ENCODE data around the gene SYT11.
"Not testable (repeated sequence)": the region's sequence is repeated elsewhere in the genome, so short reads cannot be mapped to it uniquely, and the experiment has no call there.

SYT11 gene

GRCh38 chr1:155925506-155925905, 66.1 kb downstream of the SYT11 start:
- DNase-seq (ENCODE audit: low read depth) = no peak
- TF ChIP-seq CTCF (conservative IDR thresholded peaks at IDR 0.05; ENCODE audit: control insufficient read depth, insufficient read depth, low read depth, low read length) = no peak
- H3K4me3 ChIP-seq (ENCODE audit: control insufficient read depth, low read depth, low read length) = no peak overlapping the region

GRCh38 chr1:155929057-155929456, 69.7 kb downstream of the SYT11 start:
- H3K4me3 ChIP-seq (ENCODE audit: control insufficient read depth, low read depth, low read length) = no peak overlapping the region
- DNase-seq (ENCODE audit: low read depth) = no peak
- no peak for TF ChIP-seq CTCF (conservative IDR thresholded peaks at IDR 0.05; ENCODE audit: control insufficient read depth, insufficient read depth, low read depth, low read length)

GRCh38 chr1:155930725-155931124, 71.4 kb downstream of the SYT11 start:
- not testable (repeated sequence) for DNase-seq (ENCODE audit: low read depth)
- H3K4me3 ChIP-seq (ENCODE audit: control insufficient read depth, low read depth, low read length) = peak overlapping the region; percentile 31

GRCh38 chr1:155931332-155932038, 72.1 kb downstream of the SYT11 start:
- no peak for TF ChIP-seq CTCF (conservative IDR thresholded peaks at IDR 0.05; ENCODE audit: control insufficient read depth, insufficient read depth, low read depth, low read length)
- peak overlapping the region; percentile 31 for H3K4me3 ChIP-seq (ENCODE audit: control insufficient read depth, low read depth, low read length)

GRCh38 chr1:155932081-155932480, 72.7 kb downstream of the SYT11 start:
- no peak for TF ChIP-seq CTCF (conservative IDR thresholded peaks at IDR 0.05; ENCODE audit: control insufficient read depth, insufficient read depth, low read depth, low read length)
- DNase-seq (ENCODE audit: low read depth) = no peak
- H3K4me3 ChIP-seq (ENCODE audit: control insufficient read depth, low read depth, low read length) = peak overlapping the region; percentile 31

More at GRCh38 chr1:155931332-155932038, 72.1 kb downstream of the SYT11 start:
- DNase-seq (ENCODE audit: low read depth) = peak; percentile 39

GRCh38 chr1:155932487-155932886, 73.1 kb downstream of the SYT11 start:
- TF ChIP-seq CTCF (conservative IDR thresholded peaks at IDR 0.05; ENCODE audit: control insufficient read depth, insufficient read depth, low read depth, low read length) = no peak
- H3K4me3 ChIP-seq (ENCODE audit: control insufficient read depth, low read depth, low read length) = peak overlapping the region; percentile 80
- peak; percentile 42 for DNase-seq (ENCODE audit: low read depth)

GRCh38 chr1:155933591-155934096, 74.3 kb downstream of the SYT11 start:
- no peak for TF ChIP-seq CTCF (conservative IDR thresholded peaks at IDR 0.05; ENCODE audit: control insufficient read depth, insufficient read depth, low read depth, low read length)
- DNase-seq (ENCODE audit: low read depth) = no peak
- peak overlapping the region; percentile 80 for H3K4me3 ChIP-seq (ENCODE audit: control insufficient read depth, low read depth, low read length)

Data from fibroblast of mammary gland (primary cell).